Erythroblast (primary cell): ENCODE data around the gene FSHB.
"Not testable (repeated sequence)": the region's sequence is repeated elsewhere in the genome, so short reads cannot be mapped to it uniquely, and the experiment has no call there.

Experiments used
- DNase-seq, 2 experiments: peaks; one replicate each; lab custom pipeline; 2025; lab: John Stamatoyannopoulos, UW
- GATA1 ChIP-seq: IDR thresholded peaks from 2 replicates; pipeline ENCODE4 v1.6.1; 2011; ENCODE audit warnings: low read depth, mild to moderate bottlenecking, control low read depth, low read length, moderate library complexity
- POLR2A ChIP-seq: IDR thresholded peaks from 2 replicates; pipeline ENCODE4 v1.6.1; 2011; ENCODE audit warnings: mild to moderate bottlenecking, low read length

The FSHB gene

GRCh38 chr11:30254307-30255298 lies 23.8 kb downstream of the FSHB start:
- TF ChIP-seq POLR2A (no peak), GATA1 (no peak)
- no peak for DNase-seq

GRCh38 chr11:30255637-30256036 lies 24.8 kb downstream of the FSHB start:
- no peak for DNase-seq
- TF ChIP-seq GATA1 (no peak), POLR2A (no peak)

- no peak for DNase-seq
- TF ChIP-seq GATA1 = no peak
- TF ChIP-seq POLR2A = no peak
Observed at GRCh38 chr11:30257058-30257457, 26.2 kb downstream of the FSHB start.

GRCh38 chr11:30258679-30259078 lies 27.9 kb downstream of the FSHB start:
- TF ChIP-seq GATA1 (no peak), POLR2A (no peak)
- no peak for DNase-seq

GRCh38 chr11:30260813-30261212 lies 30.0 kb downstream of the FSHB start:
- TF ChIP-seq POLR2A = no peak
- TF ChIP-seq GATA1 = no peak
- DNase-seq = no peak

- DNase-seq = no peak
- TF ChIP-seq POLR2A = no peak
Observed at GRCh38 chr11:30261821-30262220, 31.0 kb downstream of the FSHB start.

GRCh38 chr11:30268638-30269037 lies 37.8 kb downstream of the FSHB start:
- not testable (repeated sequence) for DNase-seq

GRCh38 chr11:30270671-30271070 lies 39.9 kb downstream of the FSHB start:
- TF ChIP-seq GATA1 (no peak), POLR2A (no peak)
- DNase-seq = no peak

GRCh38 chr11:30277176-30277575 lies 46.4 kb downstream of the FSHB start:
- DNase-seq = no peak
- TF ChIP-seq GATA1 = no peak
- TF ChIP-seq POLR2A = no peak

GRCh38 chr11:30279796-30280195 lies 49.0 kb downstream of the FSHB start:
- TF ChIP-seq GATA1 (no peak), POLR2A (no peak)
- no peak for DNase-seq

GRCh38 chr11:30281476-30282288 lies 50.9 kb downstream of the FSHB start:
- TF ChIP-seq GATA1 (no peak), POLR2A (no peak)
- DNase-seq = no peak

GRCh38 chr11:30282289-30282631 lies 51.4 kb downstream of the FSHB start:
- DNase-seq = no peak
- TF ChIP-seq GATA1 = no peak
